IMR-90 (cell line): Measurements from ENCODE around the gene RSF1. TPM values are rescaled to one million over a fixed set of nuclear protein-coding genes. Genes with fewer than 3 reads are reported as not detected.
A peak's percentile ranks its signal among the peaks of the same experiment; 100 is the strongest.

Experiments used
- ATAC-seq: fragments of 200-7000 bp; cut with Tn5 transposase; 2 replicates; pipeline ENCODE4 v1.9.1; 2020; ENCODE audit warnings: low read depth, mild to moderate bottlenecking, moderate library complexity
- BruUV-seq: library from RNA; stranded (reverse); fragments of 400-500 nt; replicated peaks from 2 replicates; lab custom pipeline; 2021; lab: Mats Ljungman, UMichigan
- CTCF ChIA-PET: fragments of 300-600 bp; formaldehyde crosslinking; extraction: SDS; loops from one replicate; lab custom pipeline; 2021; ENCODE audit warnings: antibody characterized with exemption; lab: Yijun Ruan, JAX
- POLR2A ChIA-PET: fragments of 300-600 bp; sonication (Branson Sonifier 250); formaldehyde crosslinking; loops from one replicate; lab custom pipeline; 2022; ENCODE audit warnings: antibody characterized with exemption; ENCODE audit not compliant: unreplicated experiment; lab: Charles Lee
- DNase-seq: peaks from one replicate; pipeline ENCODE4 v3.0.0; 2013
- H2AFZ ChIP-seq: replicated peaks from 2 replicates; pipeline ENCODE3; 2013; ENCODE audit warnings: low read length, mild to moderate bottlenecking; ENCODE audit not compliant: poor library complexity
- H2AK5ac ChIP-seq: 2 replicates; pipeline ENCODE4 v1.6.1; 2013; ENCODE audit warnings: low read depth, low read length, inconsistent platforms
- H2AK9ac ChIP-seq: replicated peaks from 2 replicates; pipeline ENCODE3; 2013; ENCODE audit warnings: mild to moderate bottlenecking, low read depth, low read length, moderate library complexity; ENCODE audit not compliant: poor library complexity
- H2BK120ac ChIP-seq: 2 replicates; pipeline ENCODE4 v1.6.1; 2013; ENCODE audit warnings: low read depth, low read length, inconsistent platforms
- H2BK15ac ChIP-seq: 3 replicates; pipeline ENCODE4 v1.6.1; 2013; ENCODE audit warnings: low read depth, low read length, inconsistent platforms
- H2BK20ac ChIP-seq: 2 replicates; pipeline ENCODE4 v1.6.1; 2013; ENCODE audit warnings: low read depth, mild to moderate bottlenecking, inconsistent platforms, low read length, moderate library complexity
- H2BK5ac ChIP-seq: 2 replicates; pipeline ENCODE4 v1.6.1; 2013; ENCODE audit warnings: mild to moderate bottlenecking, low read depth, low read length, inconsistent platforms; ENCODE audit not compliant: poor library complexity, severe bottlenecking
- H3K14ac ChIP-seq: replicated peaks from 2 replicates; pipeline ENCODE4 v1.6.1; 2013; ENCODE audit warnings: low read depth, low read length, inconsistent platforms
- H3K18ac ChIP-seq: 2 replicates; pipeline ENCODE4 v1.6.1; 2013; ENCODE audit warnings: low read depth, low read length, control low read depth
- H3K23ac ChIP-seq: 2 replicates; pipeline ENCODE4 v1.6.1; 2013; ENCODE audit warnings: low read depth, low read length, inconsistent platforms
- H3K27ac ChIP-seq: 2 replicates; pipeline ENCODE4 v1.5.1; 2013; ENCODE audit warnings: mild to moderate bottlenecking, control low read depth, low read length; ENCODE audit not compliant: insufficient read depth
- H3K27me3 ChIP-seq: 2 replicates; pipeline ENCODE4 v1.6.1; 2013; ENCODE audit warnings: low read length; ENCODE audit not compliant: control insufficient read depth, insufficient read depth
- H3K36me3 ChIP-seq: 2 replicates; pipeline ENCODE4 v1.6.1; 2013; ENCODE audit warnings: low read length, mixed read lengths; ENCODE audit not compliant: control insufficient read depth, insufficient read depth
- H3K4ac ChIP-seq: 2 replicates; pipeline ENCODE4 v1.6.1; 2013; ENCODE audit warnings: low read depth, low read length, inconsistent platforms
- H3K4me1 ChIP-seq: 2 replicates; pipeline ENCODE4 v1.6.1; 2013; ENCODE audit warnings: low read length, mixed read lengths; ENCODE audit not compliant: control insufficient read depth, insufficient read depth
- H3K4me2 ChIP-seq: 2 replicates; pipeline ENCODE4 v1.6.1; 2013; ENCODE audit warnings: low read depth, mild to moderate bottlenecking, control low read depth, low read length, moderate library complexity
- H3K4me3 ChIP-seq: 2 replicates; pipeline ENCODE4 v1.5.1; 2013; ENCODE audit warnings: low read depth, mild to moderate bottlenecking, control low read depth, low read length, moderate library complexity; ENCODE audit not compliant: insufficient read depth
- H3K56ac ChIP-seq: 2 replicates; pipeline ENCODE4 v1.6.1; 2013; ENCODE audit warnings: low read length, inconsistent platforms; ENCODE audit not compliant: insufficient read depth; ENCODE audit errors: extremely low read depth
- H3K79me1 ChIP-seq, 2 experiments: 2 replicates each; pipeline ENCODE4 v1.6.1; 2013; ENCODE audit warnings: low read length in 2 of 2, inconsistent platforms in 1 of 2, low read depth in 1 of 2
- H3K9ac ChIP-seq: 2 replicates; pipeline ENCODE4 v1.6.1; 2013; ENCODE audit warnings: low read depth, low read length, control low read depth
- H3K9me1 ChIP-seq: 2 replicates; pipeline ENCODE4 v1.6.1; 2013; ENCODE audit warnings: low read length, inconsistent platforms; ENCODE audit not compliant: insufficient read depth
- H3K9me3 ChIP-seq: 2 replicates; pipeline ENCODE4 v1.6.1; 2013; ENCODE audit warnings: low read length; ENCODE audit not compliant: control insufficient read depth, insufficient read depth
- H4K20me1 ChIP-seq: 2 replicates; pipeline ENCODE4 v1.6.1; 2013; ENCODE audit warnings: low read length, inconsistent platforms; ENCODE audit not compliant: insufficient read depth
- H4K5ac ChIP-seq: 2 replicates; pipeline ENCODE4 v1.6.1; 2013; ENCODE audit warnings: mild to moderate bottlenecking, low read depth, low read length, control low read depth
- H4K8ac ChIP-seq, 2 experiments: 2 replicates each; pipeline ENCODE4 v1.6.1; 2013; ENCODE audit warnings: low read depth in 2 of 2, low read length in 2 of 2, control low read depth in 1 of 2, inconsistent platforms in 1 of 2
- H4K91ac ChIP-seq: 2 replicates; pipeline ENCODE4 v1.6.1; 2013; ENCODE audit warnings: low read depth, low read length, inconsistent platforms; ENCODE audit not compliant: insufficient read depth
- BHLHE40 ChIP-seq: fragments of 150-350 bp; IDR thresholded peaks from 2 replicates; pipeline ENCODE4 v1.6.1; 2016; ENCODE audit warnings: mild to moderate bottlenecking, low read depth, low read length
- CEBPB ChIP-seq: IDR thresholded peaks from 2 replicates; pipeline ENCODE4 v1.6.1; 2012; ENCODE audit warnings: low read depth, low read length, improper control_type of control experiment
- CHD1 ChIP-seq: IDR thresholded peaks from 2 replicates; pipeline ENCODE4 v1.6.1; 2012; ENCODE audit warnings: low read depth, low read length, improper control_type of control experiment
- CTCF ChIP-seq: conservative IDR thresholded peaks from 2 replicates; pipeline ENCODE4 v1.5.1; 2012; ENCODE audit warnings: mild to moderate bottlenecking, low read depth, low read length, improper control_type of control experiment
- ELK1 ChIP-seq: fragments of 150-350 bp; IDR thresholded peaks from 2 replicates; pipeline ENCODE4 v1.6.1; 2016; ENCODE audit warnings: low read depth, mild to moderate bottlenecking, low read length, moderate library complexity, borderline replicate concordance
- FOS ChIP-seq: fragments of 150-350 bp; IDR thresholded peaks from 2 replicates; pipeline ENCODE4 v1.6.1; 2016; ENCODE audit warnings: low read depth, low read length
- MAFK ChIP-seq: IDR thresholded peaks from 2 replicates; pipeline ENCODE4 v1.6.1; 2012; ENCODE audit warnings: low read depth, low read length, improper control_type of control experiment
- MXI1 ChIP-seq: IDR thresholded peaks from 2 replicates; pipeline ENCODE4 v1.6.1; 2012; ENCODE audit warnings: low read depth, mild to moderate bottlenecking, low read length, moderate library complexity, borderline replicate concordance
- NFE2L2 ChIP-seq: fragments of 150-350 bp; IDR thresholded peaks from 2 replicates; pipeline ENCODE4 v1.6.1; 2016; ENCODE audit warnings: low read depth, mild to moderate bottlenecking, low read length
- POLR2A ChIP-seq: IDR thresholded peaks from 2 replicates; pipeline ENCODE4 v1.6.1; 2012; ENCODE audit warnings: mild to moderate bottlenecking, low read depth, low read length
- RAD21 ChIP-seq: IDR thresholded peaks from 2 replicates; pipeline ENCODE4 v1.6.1; 2012; ENCODE audit warnings: low read length, improper control_type of control experiment
- RCOR1 ChIP-seq: IDR thresholded peaks from 2 replicates; pipeline ENCODE4 v1.6.1; 2012; ENCODE audit warnings: mild to moderate bottlenecking, low read length, improper control_type of control experiment; ENCODE audit not compliant: insufficient replicate concordance
- RFX5 ChIP-seq: IDR thresholded peaks from 2 replicates; pipeline ENCODE4 v1.8.0; 2012; ENCODE audit warnings: low read depth, mild to moderate bottlenecking, low read length, moderate library complexity
- SMC3 ChIP-seq: fragments of 150-350 bp; IDR thresholded peaks from 2 replicates; pipeline ENCODE4 v1.6.1; 2016; ENCODE audit warnings: low read depth, mild to moderate bottlenecking, antibody characterized with exemption, low read length, moderate library complexity
- WGBS, 2 experiments: methylation state at CpG; one replicate each; pipeline versions ENCODE4 v1.1.5 to v1.1.7; 2013; ENCODE audit warnings: missing lambda C conversion rate in 2 of 2; ENCODE audit not compliant: insufficient read length in 1 of 2; ENCODE audit errors: extremely low coverage in 2 of 2; 5-methylcytosine and 5-hydroxymethylcytosine counted together
- dilution Hi-C: fragments of 300-500 bp; cut with HindIII; formaldehyde crosslinking; loops from one replicate; pipeline ENCODE4 v1.14.3; 2018; ENCODE audit warnings: low sequenced_read_pairs; ENCODE audit not compliant: unreplicated experiment
- in situ Hi-C: fragments of 300-500 bp; cut with MboI; formaldehyde crosslinking; loops from 3 replicates; pipeline ENCODE4 v1.14.3; 2019; ENCODE audit warnings: low sequenced_read_pairs, inconsistent platforms, mixed read lengths
- intact Hi-C: fragments of 100-400 bp; cut with micrococcal nuclease; formaldehyde crosslinking; loops from 2 replicates; pipeline ENCODE4 v1.10.0; 2022
- polyA plus RNA-seq, 3 experiments: library from polyadenylated mRNA; depleted of rRNA; stranded (reverse); fragments of >200 nt; gene quantifications; 2 replicates each; pipeline ENCODE4 v1.2.3, GENCODE V29; 2012; ENCODE audit warnings: low replicate concordance in 1 of 3
- total RNA-seq: library from RNA; depleted of rRNA; stranded (reverse); fragments of >200 nt; gene quantifications from 2 replicates; pipeline ENCODE4 v1.2.3, GENCODE V29; 2012
- TF ChIP-seq, protein P1 (sequence below): fragments of 150-350 bp; IDR thresholded peaks from 2 replicates; pipeline ENCODE4 v1.6.1; 2017; ENCODE audit warnings: mild to moderate bottlenecking, antibody characterized with exemption, low read length, low read depth

Gene RSF1
- total and polyA plus RNA-seq, 2 of the 4 experiments (the other 2 are of a cell fraction) = 13.9 to 18.5 TPM

- Histone ChIP-seq H3K23ac (no peak overlapping the region), H2BK5ac (peak overlapping the region; percentile 85), H3K36me3 (no peaks in the 10 kb centered on the region), H2BK120ac (peak overlapping the region; percentile 72), H2BK20ac (peak overlapping the region; percentile 54; the same call in 1 of the 2 replicates), H3K27me3 (no peaks in the 10 kb centered on the region), H3K79me1 (no peaks in the 10 kb centered on the region), H3K9me3 (no peaks in the 10 kb centered on the region), H2AK5ac (peak overlapping the region; percentile 94), H2AK9ac (no peak overlapping the region), H3K4me2 (peak overlapping the region; percentile 8; the same call in 1 of the 2 replicates), H3K27ac (peak overlapping the region; percentile 85; the same call in 1 of the 2 replicates), H3K14ac (0 out of 2 replicates have a peak overlapping the region, but pooled peaks have one; percentile 59), H4K8ac (peak overlapping the region; percentile 84 to 89; a peak in 3 of 4 replicates), H3K4me3 (no peak overlapping the region), H2BK15ac (peak overlapping the region; percentile 74; the same call in 1 of the 3 replicates), H3K56ac (no peak overlapping the region), H3K4ac (peak overlapping the region; percentile 88), H3K9me1 (0 out of 2 replicates have a peak, but pooled peaks cover 3% of the 10 kb centered on the region), H2AFZ (no peak overlapping the region), H4K20me1 (no peaks in the 10 kb centered on the region; the same call in 1 of the 2 replicates), H4K91ac (peak overlapping the region; percentile 59), H3K18ac (peak overlapping the region; percentile 74), H4K5ac (peak overlapping the region; percentile 19; the same call in 1 of the 2 replicates), H3K4me1 (peaks cover 11% of the 10 kb centered on the region), H3K9ac (no peak overlapping the region)
- POLR2A ChIA-PET = no interaction called here
- intact Hi-C loops (no loop called here), in situ Hi-C loops (no loop called here), dilution Hi-C loops (no loop called here)
- peak; percentile 70 for DNase-seq
- BruUV-seq = no TSS peak
- 78% methylated on average over 3 of the region's 4 CpGs; no CpG with 5 or more reads in 1 of the 2 experiments for WGBS, 2 experiments
- CTCF ChIA-PET = no interaction called here
- peak; percentile 49 for ATAC-seq
- TF ChIP-seq FOS (no peak), CEBPB (no peak), CHD1 (no peak), BHLHE40 (no peak), RAD21 (no peak), ELK1 (no peak), MAFK (no peak), POLR2A (no peak), RFX5 (no peak), NFE2L2 (no peak), RCOR1 (no peak), MXI1 (no peak), CTCF (no peak), SMC3 (no peak)
- TF ChIP-seq, protein P1, sequence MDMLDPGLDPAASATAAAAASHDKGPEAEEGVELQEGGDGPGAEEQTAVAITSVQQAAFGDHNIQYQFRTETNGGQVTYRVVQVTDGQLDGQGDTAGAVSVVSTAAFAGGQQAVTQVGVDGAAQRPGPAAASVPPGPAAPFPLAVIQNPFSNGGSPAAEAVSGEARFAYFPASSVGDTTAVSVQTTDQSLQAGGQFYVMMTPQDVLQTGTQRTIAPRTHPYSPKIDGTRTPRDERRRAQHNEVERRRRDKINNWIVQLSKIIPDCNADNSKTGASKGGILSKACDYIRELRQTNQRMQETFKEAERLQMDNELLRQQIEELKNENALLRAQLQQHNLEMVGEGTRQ = no peak
Observed at GRCh38 chr11:77654770-77655434, 165.6 kb downstream of the RSF1 start.
